ENCODE results near the gene BCAS1.

GRCh38 chr20:54098047-54098446, 27.7 kb upstream of the BCAS1 start:
- TF ChIP-seq CTCF (IDR thresholded peaks at IDR 0.05) (no peak), EZH2 (IDR thresholded peaks at IDR 0.05; ENCODE audit: borderline replicate concordance, insufficient read depth, low read depth, low read length, poor library complexity, severe bottlenecking) (no peak)

Data from B cell (primary cell).